ENCODE measurements around the gene ZP4. TPM values are rescaled to one million over a fixed set of nuclear protein-coding genes. Genes with fewer than 3 reads are reported as not detected.

Gene ZP4
- total and polyA plus RNA-seq, 2 of the 4 experiments (the other 2 are of a cell fraction), result not detected

- H4K5ac ChIP-seq (ENCODE audit: low read depth, low read length), result no peak overlapping the region
- no peak overlapping the region for H3K4me3 ChIP-seq (ENCODE audit: insufficient read depth, low read depth, low read length)
- peaks cover 5% of the 10 kb centered on the region; the same call in 1 of the 2 replicates for H3K9me3 ChIP-seq (ENCODE audit: control insufficient read depth, insufficient read depth, low read length)
- H3K27ac ChIP-seq (ENCODE audit: insufficient read depth, low read length), result no peak overlapping the region
- no peak overlapping the region for H2BK5ac ChIP-seq (ENCODE audit: low read depth, low read length, poor library complexity, severe bottlenecking)
- H2BK15ac ChIP-seq (ENCODE audit: low read depth, low read length), result no peak overlapping the region
- no peak overlapping the region for H2AFZ ChIP-seq (replicated peaks; ENCODE audit: low read length, poor library complexity)
- H2BK120ac ChIP-seq (ENCODE audit: low read depth, low read length), result no peak overlapping the region
- no peaks in the 10 kb centered on the region for H3K79me1 ChIP-seq (ENCODE audit: low read depth in 1 of 2, low read length in 2 of 2)
- no peak overlapping the region for H4K91ac ChIP-seq (ENCODE audit: insufficient read depth, low read depth, low read length)
- ChIA-PET POLR2A (ENCODE audit: unreplicated experiment) (no interaction called here), CTCF (no interaction called here)
- H3K56ac ChIP-seq (ENCODE audit: extremely low read depth, insufficient read depth, low read length), result no peak overlapping the region
- no peak overlapping the region for H3K4me2 ChIP-seq (ENCODE audit: low read depth, low read length)
- no peak overlapping the region for H3K18ac ChIP-seq (ENCODE audit: low read depth, low read length)
- H4K20me1 ChIP-seq (ENCODE audit: insufficient read depth, low read length), result no peaks in the 10 kb centered on the region
- no peaks in the 10 kb centered on the region for H3K27me3 ChIP-seq (ENCODE audit: control insufficient read depth, insufficient read depth, low read length)
- no peaks in the 10 kb centered on the region for H3K9me1 ChIP-seq (ENCODE audit: insufficient read depth, low read length)
- H2AK5ac ChIP-seq (ENCODE audit: low read depth, low read length), result no peak overlapping the region
- H3K4ac ChIP-seq (ENCODE audit: low read depth, low read length), result no peak overlapping the region
- no CpG with 5 or more reads among the region's 4 CpGs for WGBS, 2 experiments (ENCODE audit: extremely low coverage in 2 of 2, insufficient read length in 1 of 2)
- H2BK20ac ChIP-seq (ENCODE audit: low read depth, low read length), result no peak overlapping the region
- in situ Hi-C loops (cut with MboI; ENCODE audit: low sequenced_read_pairs) (no loop called here), dilution Hi-C loops (cut with HindIII; ENCODE audit: low sequenced_read_pairs, unreplicated experiment) (no loop called here), intact Hi-C loops (cut with micrococcal nuclease) (no loop called here)
- no peak overlapping the region for H3K14ac ChIP-seq (replicated peaks; ENCODE audit: low read depth, low read length)
- no peaks in the 10 kb centered on the region for H3K4me1 ChIP-seq (ENCODE audit: control insufficient read depth, insufficient read depth, low read length)
- TF ChIP-seq NFE2L2 (IDR thresholded peaks at IDR 0.05; ENCODE audit: low read depth, low read length) (no peak), FOS (IDR thresholded peaks at IDR 0.05; ENCODE audit: low read depth, low read length) (no peak), USF2 (IDR thresholded peaks at IDR 0.05; ENCODE audit: low read depth, low read length) (no peak)
- no peak overlapping the region for H4K8ac ChIP-seq (ENCODE audit: low read depth in 2 of 2, low read length in 2 of 2)
- no peaks in the 10 kb centered on the region for H3K36me3 ChIP-seq (ENCODE audit: control insufficient read depth, insufficient read depth, low read length)
- no peak overlapping the region for H2AK9ac ChIP-seq (replicated peaks; ENCODE audit: low read depth, low read length, poor library complexity)
- H3K9ac ChIP-seq (ENCODE audit: low read depth, low read length), result no peak overlapping the region
- no peak for DNase-seq
- BruUV-seq (replicated peaks), result no TSS peak
- no peak for ATAC-seq (ENCODE audit: low read depth)
- no peak overlapping the region for H3K23ac ChIP-seq (ENCODE audit: low read depth, low read length)
Observed at GRCh38 chr1:237888143-237888542, 2.6 kb downstream of the ZP4 start.

Data from IMR-90 (cell line).